Common myeloid progenitor, CD34-positive (primary cell): ENCODE data around the gene XRCC6.
A peak's percentile ranks its signal among the peaks of the same experiment; 100 is the strongest.

ENCODE experiments used
- CTCF ChIA-PET: fragments of 350-600 bp; sonication (Branson Sonifier 250); formaldehyde crosslinking; loops from one replicate; lab custom pipeline; 2021; ENCODE audit warnings: antibody characterized with exemption; lab: Charles Lee
- POLR2A ChIA-PET: fragments of 350-600 bp; sonication (Branson Sonifier 250); formaldehyde crosslinking; loops from one replicate; lab custom pipeline; 2021; ENCODE audit warnings: antibody characterized with exemption; lab: Charles Lee
- DNase-seq, 3 donors: peaks; one replicate each; pipeline versions ENCODE4 v3.0.0 to v3.0.0-alpha.2; 2013
- H3K27ac ChIP-seq, 2 experiments: 1 replicate in 1 of 2; 2 replicates in 1 of 2; pipeline ENCODE4 v1.7.0; 2013; ENCODE audit warnings: inconsistent platforms in 2 of 2, low read length in 2 of 2, mild to moderate bottlenecking in 2 of 2, low read depth in 1 of 2, moderate library complexity in 1 of 2; ENCODE audit not compliant: severe bottlenecking in 2 of 2, insufficient read depth in 1 of 2, poor library complexity in 1 of 2
- H3K27me3 ChIP-seq, 5 experiments: replicated peaks in 2 of 5; 1 replicate in 3 of 5; 2 replicates in 2 of 5; pipeline versions ENCODE4 v1.6.1 to v1.7.0; 2013; ENCODE audit warnings: low read length in 4 of 5, mild to moderate bottlenecking in 2 of 5, moderate library complexity in 2 of 5, inconsistent platforms in 1 of 5; ENCODE audit not compliant: insufficient read depth in 5 of 5, control insufficient read depth in 4 of 5
- H3K36me3 ChIP-seq, 4 experiments: 1 replicate in 2 of 4; 2 replicates in 2 of 4; pipeline versions ENCODE4 v1.6.1 to v1.7.0; 2013; ENCODE audit warnings: low read length in 3 of 4, control low read depth in 1 of 4, mild to moderate bottlenecking in 1 of 4; ENCODE audit not compliant: control insufficient read depth in 4 of 4, insufficient read depth in 4 of 4
- H3K4me1 ChIP-seq, 4 experiments: 1 replicate in 3 of 4; 2 replicates in 1 of 4; pipeline versions ENCODE4 v1.6.1 to v1.7.1; 2013; ENCODE audit warnings: low read length in 3 of 4, mild to moderate bottlenecking in 3 of 4, control low read depth in 1 of 4, inconsistent platforms in 1 of 4, moderate library complexity in 1 of 4; ENCODE audit not compliant: control insufficient read depth in 4 of 4, insufficient read depth in 4 of 4; ENCODE audit errors: control extremely low read depth in 1 of 4
- H3K4me3 ChIP-seq, 7 experiments: 1 replicate in 4 of 7; 2 replicates in 3 of 7; pipeline versions ENCODE4 v1.5.1 to v1.7.0; 2013; ENCODE audit warnings: mild to moderate bottlenecking in 7 of 7, low read length in 6 of 7, moderate library complexity in 6 of 7, inconsistent platforms in 2 of 7, low read depth in 2 of 7, control low read depth in 1 of 7; ENCODE audit not compliant: insufficient read depth in 4 of 7, control insufficient read depth in 1 of 7; ENCODE audit errors: extremely low read depth in 1 of 7
- H3K9me3 ChIP-seq, 5 experiments: 1 replicate in 4 of 5; 2 replicates in 1 of 5; pipeline versions ENCODE4 v1.6.1 to v1.7.1; 2013; ENCODE audit warnings: low read length in 4 of 5, mild to moderate bottlenecking in 2 of 5, inconsistent platforms in 1 of 5, low read depth in 1 of 5, moderate library complexity in 1 of 5; ENCODE audit not compliant: control insufficient read depth in 4 of 5, insufficient read depth in 2 of 5; ENCODE audit errors: control extremely low read depth in 1 of 5
- WGBS: methylation state at CpG from one replicate; pipeline ENCODE4 v1.1.5; 2013; ENCODE audit not compliant: insufficient coverage; 5-methylcytosine and 5-hydroxymethylcytosine counted together

XRCC6 gene

GRCh38 chr22:41672780-41673509 is 51.9 kb downstream of the XRCC6 start:
- Histone ChIP-seq H3K36me3 (peaks cover 6 to 45% (median 31%) of the 10 kb centered on the region in 4 experiments), H3K27me3 (no peaks in the 10 kb centered on the region), H3K9me3 (no peaks in the 10 kb centered on the region), H3K4me1 (no peaks in the 10 kb centered on the region), H3K4me3 (no peak overlapping the region), H3K27ac (no peak overlapping the region)
- WGBS = 94% methylated on average over 2 of the region's 6 CpGs
- ChIA-PET CTCF (interaction anchor here (1.1 to 1.3 kb wide), 3 partner anchors 15 to 35 kb away, joined by 3 to 6 read pairs (median 3); no protein-coding TSS in a partner anchor), POLR2A (interaction anchor here (0.6 kb wide), 1 partner anchor 60 kb away, joined by 3 read pairs; no protein-coding TSS in a partner anchor)
- DNase-seq = no peak

DNA sequence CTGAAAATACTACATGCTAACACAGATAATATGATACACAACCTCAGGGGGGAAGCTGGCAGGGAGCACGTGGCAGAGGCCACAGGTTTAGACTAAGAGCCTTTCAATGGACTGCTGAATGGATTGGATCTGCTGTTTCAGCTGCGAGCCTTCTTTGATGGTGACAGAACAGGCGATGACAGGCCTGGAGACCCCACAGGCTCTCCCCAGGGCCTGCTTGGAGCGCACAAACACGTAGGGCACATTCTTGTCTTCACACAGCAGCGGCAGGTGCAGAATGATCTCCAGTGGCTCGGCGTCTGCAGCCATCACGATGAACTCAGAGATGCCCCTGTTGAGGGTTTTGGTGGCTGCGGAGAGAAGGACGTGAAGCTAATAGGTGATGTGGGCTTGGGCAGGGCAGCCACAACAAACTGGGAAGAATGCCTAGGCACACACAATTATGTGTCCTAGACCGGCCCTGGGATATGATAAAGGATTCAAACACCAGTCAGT is 53.8 kb downstream of the XRCC6 start:
- Histone ChIP-seq H3K27me3 (no peaks in the 10 kb centered on the region), H3K27ac (no peak overlapping the region), H3K4me3 (no peak overlapping the region), H3K36me3 (peaks cover 10 to 56% (median 42%) of the 10 kb centered on the region in 4 experiments), H3K9me3 (no peaks in the 10 kb centered on the region), H3K4me1 (no peaks in the 10 kb centered on the region)
- no peak for DNase-seq
- ChIA-PET CTCF (interaction anchor here (1.3 to 1.7 kb wide), 2 partner anchors 8 to 10 kb away, joined by 3 read pairs; no protein-coding TSS in a partner anchor), POLR2A (interaction anchor here (0.6 kb wide), 1 partner anchor 14 kb away, joined by 3 read pairs; the partner anchor contains the start of gene SNU13)
- WGBS = 98% methylated on average over 10 of the region's 12 CpGs

DNA sequence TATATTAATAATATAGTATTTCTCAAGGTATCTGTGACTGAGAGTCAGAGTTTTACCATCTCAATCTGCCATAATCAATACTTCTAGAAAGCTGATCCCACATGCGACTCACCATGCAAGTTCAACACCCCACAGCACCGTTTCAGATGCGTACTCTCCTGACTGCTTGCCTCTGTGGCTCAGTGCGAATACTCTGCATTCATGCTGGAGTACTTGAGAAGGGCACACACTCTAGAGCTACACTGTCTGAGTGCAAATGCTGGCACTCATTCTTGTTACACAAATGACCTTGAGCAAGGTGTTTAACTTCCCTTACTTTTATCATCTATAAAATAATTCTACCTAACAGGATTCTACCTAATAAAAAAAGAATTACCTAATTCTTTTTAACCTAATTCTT is 55.0 kb downstream of the XRCC6 start:
- no peak for DNase-seq
- peaks cover 0 to 3% (median 0%) of the 10 kb centered on the region in 4 experiments for H3K4me1 ChIP-seq
- no peak overlapping the region for H3K4me3 ChIP-seq
- H3K9me3 ChIP-seq = no peaks in the 10 kb centered on the region
- H3K27ac ChIP-seq = no peak overlapping the region
- WGBS = 100% methylated on average over 4 of the region's 4 CpGs
- H3K27me3 ChIP-seq = no peaks in the 10 kb centered on the region
- peaks cover 13 to 63% (median 47%) of the 10 kb centered on the region in 4 experiments for H3K36me3 ChIP-seq
- CTCF ChIA-PET = no interaction called here
- POLR2A ChIA-PET = no interaction called here

DNA sequence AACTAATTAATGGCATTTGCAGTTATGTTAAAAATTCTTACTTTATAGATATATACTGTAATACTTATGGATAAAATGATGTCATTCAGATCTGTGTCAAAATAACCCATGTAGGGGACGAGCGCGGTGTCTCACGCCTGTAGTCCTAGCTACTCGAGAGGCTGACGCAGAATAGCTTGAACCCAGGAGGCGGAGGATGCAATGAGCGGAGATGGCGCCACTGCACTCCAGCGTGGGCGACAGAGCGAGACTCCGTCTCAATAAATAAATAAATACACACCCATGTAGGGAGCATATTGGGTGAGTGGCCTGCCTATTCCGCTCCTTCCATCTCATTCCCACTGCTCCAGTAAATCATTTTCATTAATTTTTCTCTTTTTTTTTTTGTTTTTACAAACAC is 60.5 kb downstream of the XRCC6 start:
- no peaks in the 10 kb centered on the region for H3K9me3 ChIP-seq
- peaks cover 0 to 13% (median 4%) of the 10 kb centered on the region in 4 experiments for H3K4me1 ChIP-seq
- 46% methylated on average over 11 of the region's 14 CpGs for WGBS
- peak overlapping the region; percentile 68 to 93 (median 78) for H3K4me3 ChIP-seq
- H3K27me3 ChIP-seq = no peaks in the 10 kb centered on the region
- POLR2A ChIA-PET = no interaction called here
- H3K36me3 ChIP-seq = peaks cover 7 to 35% (median 30%) of the 10 kb centered on the region in 4 experiments
- CTCF ChIA-PET = interaction anchor here (0.9 to 3.1 kb wide), 2 partner anchors 15 kb away, joined by 3 to 12 read pairs; no protein-coding TSS in a partner anchor
- DNase-seq = peak in 2 of 3 donors; percentile 17 to 27
- peak overlapping the region; percentile 80 to 91 for H3K27ac ChIP-seq

- WGBS = 47% methylated on average over 44 of the region's 50 CpGs
- Histone ChIP-seq H3K36me3 (peaks cover 7 to 35% (median 27%) of the 10 kb centered on the region in 4 experiments), H3K27me3 (no peaks in the 10 kb centered on the region), H3K4me1 (peaks cover 0 to 16% (median 7%) of the 10 kb centered on the region in 4 experiments), H3K4me3 (peak overlapping the region; percentile 68 to 93 (median 78)), H3K27ac (peak overlapping the region; percentile 80 to 91), H3K9me3 (no peaks in the 10 kb centered on the region)
- ChIA-PET POLR2A (no interaction called here), CTCF (interaction anchor here (0.9 kb wide), 1 partner anchor 15 kb away, joined by 3 read pairs; no protein-coding TSS in a partner anchor)
- peak; percentile 85 to 89 (median 86) for DNase-seq
Measured at GRCh38 chr22:41682033-41682807, 61.1 kb downstream of the XRCC6 start.

GRCh38 chr22:41683052-41683451 is 62.0 kb downstream of the XRCC6 start:
- H3K27ac ChIP-seq = peak overlapping the region; percentile 80 to 91
- no peaks in the 10 kb centered on the region for H3K27me3 ChIP-seq
- POLR2A ChIA-PET = no interaction called here
- H3K4me1 ChIP-seq = peaks cover 7 to 24% (median 15%) of the 10 kb centered on the region in 4 experiments
- CTCF ChIA-PET = interaction anchor here (0.6 to 0.7 kb wide), 2 partner anchors 27 to 887 kb away, joined by 4 to 5 read pairs; no protein-coding TSS in a partner anchor
- H3K9me3 ChIP-seq = no peaks in the 10 kb centered on the region
- no peak for DNase-seq
- peak overlapping the region in 4 of 7 experiments; percentile 75 to 93 (median 82) for H3K4me3 ChIP-seq
- peaks cover 7 to 31% (median 24%) of the 10 kb centered on the region in 4 experiments for H3K36me3 ChIP-seq
- WGBS = 93% methylated on average over 9 of the region's 9 CpGs
